GM20431 (cell line): ENCODE data around the gene STX16.

Experiments
- in situ Hi-C: fragments of 300-500 bp; cut with MseI, MboI; formaldehyde crosslinking; loops from one replicate; pipeline ENCODE4 v1.15.0; 2020; ENCODE audit warnings: low sequenced_read_pairs; ENCODE audit not compliant: unreplicated experiment

The STX16 gene

GRCh38 chr20:58649288-58650180 is 1.5 kb upstream of the STX16 start:
- in situ Hi-C loops: loop anchor here (25.0 kb wide), 1 partner anchor 412 kb away; the partner anchor contains the start of gene ANKRD60

DNA sequence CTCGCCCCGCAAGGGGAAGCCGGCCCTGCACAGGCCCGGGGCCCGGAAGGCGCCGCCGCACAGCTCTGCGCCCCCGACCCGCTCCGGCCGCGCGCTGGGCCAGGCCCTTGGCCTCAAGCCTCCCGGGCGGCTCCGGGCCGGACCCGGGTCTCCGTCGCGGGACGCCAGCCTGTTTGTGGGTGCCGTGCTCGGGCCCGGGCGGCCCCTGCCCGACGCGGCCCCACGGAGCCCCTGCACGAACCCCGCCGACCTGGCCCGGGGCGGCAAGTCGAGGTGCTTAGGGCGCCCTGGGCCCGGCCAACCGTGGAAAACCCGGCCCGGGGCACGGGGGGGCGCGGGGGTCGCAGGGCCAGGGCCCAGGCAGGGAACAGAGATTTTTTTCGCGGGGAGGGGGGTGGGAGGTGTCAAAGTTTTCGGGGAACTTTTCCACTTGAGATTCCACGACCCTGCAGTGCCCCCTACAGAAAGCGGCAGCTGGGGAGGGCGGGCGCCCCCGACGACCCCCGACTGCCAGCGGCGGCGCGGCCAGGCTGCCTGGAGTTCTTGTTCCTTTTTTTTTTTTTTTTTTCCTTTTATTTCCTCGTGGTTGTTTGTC is 805 bp upstream of the STX16 start:
- in situ Hi-C loops: no loop called here

GRCh38 chr20:58651559-58651945 is 469 bp downstream of the STX16 start:
- in situ Hi-C loops: no loop called here

- in situ Hi-C loops: no loop called here
Measured at GRCh38 chr20:58651946-58652605, 993 bp downstream of the STX16 start.

GRCh38 chr20:58652606-58653294 is 1.7 kb downstream of the STX16 start:
- in situ Hi-C loops: no loop called here

- in situ Hi-C loops: no loop called here
Measured at GRCh38 chr20:58654337-58654736, 3.3 kb downstream of the STX16 start.

DNA sequence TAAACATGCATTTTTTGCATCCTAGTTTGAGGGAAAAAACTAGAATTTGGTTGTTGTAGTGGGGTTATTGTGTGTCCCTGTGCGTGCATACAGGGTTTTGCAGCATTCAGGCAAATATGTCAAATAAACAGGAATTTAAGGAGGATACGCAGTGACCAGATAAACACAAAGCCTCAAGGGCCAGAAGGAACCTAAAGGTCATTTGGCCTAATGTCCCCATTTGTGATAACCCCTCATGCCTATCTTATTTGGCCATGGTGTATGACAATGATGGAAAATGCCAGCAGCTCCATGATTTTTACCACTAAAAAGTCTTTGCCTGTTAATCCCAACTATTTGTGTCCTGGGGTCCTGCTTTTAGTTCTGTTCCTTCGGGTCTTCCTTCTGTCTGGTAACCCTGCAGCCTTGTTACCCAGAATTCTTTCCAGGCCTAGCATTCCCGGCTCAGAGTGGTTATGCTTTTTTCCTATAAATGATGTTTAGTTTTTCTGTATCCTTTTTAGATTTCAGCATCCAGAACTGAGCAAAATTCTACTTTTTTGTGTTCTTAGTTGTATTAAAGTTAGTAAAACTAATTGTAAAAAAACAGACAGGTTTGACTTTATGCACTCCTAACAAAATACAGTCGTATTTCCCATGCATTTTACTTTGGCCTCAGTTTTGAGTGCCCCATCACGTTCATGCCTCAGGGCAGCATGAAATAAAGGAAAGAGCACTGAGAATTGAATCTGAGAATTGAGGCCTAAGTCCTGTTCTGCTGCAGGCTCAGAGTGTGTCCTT is 4.4 kb downstream of the STX16 start:
- in situ Hi-C loops: no loop called here

DNA sequence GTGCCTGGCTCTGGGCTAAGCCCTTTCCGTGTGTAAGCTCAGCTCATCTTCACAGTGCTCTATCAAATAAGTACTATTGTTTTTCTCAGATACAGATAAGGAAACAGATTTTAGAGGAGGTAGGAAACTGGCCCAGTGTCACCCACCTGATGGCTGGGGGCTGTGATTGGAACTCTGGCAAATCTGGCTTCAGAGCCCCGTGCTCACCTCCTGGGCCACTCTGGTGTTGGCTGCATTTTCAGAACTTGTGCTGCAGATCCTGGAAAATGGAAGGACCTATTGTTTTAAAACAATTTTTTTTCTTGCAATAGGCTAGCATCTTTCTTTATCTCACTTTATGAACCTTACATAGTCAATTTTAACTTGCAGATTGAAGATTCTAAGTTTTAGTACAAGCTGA is 5.7 kb downstream of the STX16 start:
- in situ Hi-C loops: no loop called here

- in situ Hi-C loops: no loop called here
Measured at GRCh38 chr20:58657262-58657661, 6.2 kb downstream of the STX16 start.

DNA sequence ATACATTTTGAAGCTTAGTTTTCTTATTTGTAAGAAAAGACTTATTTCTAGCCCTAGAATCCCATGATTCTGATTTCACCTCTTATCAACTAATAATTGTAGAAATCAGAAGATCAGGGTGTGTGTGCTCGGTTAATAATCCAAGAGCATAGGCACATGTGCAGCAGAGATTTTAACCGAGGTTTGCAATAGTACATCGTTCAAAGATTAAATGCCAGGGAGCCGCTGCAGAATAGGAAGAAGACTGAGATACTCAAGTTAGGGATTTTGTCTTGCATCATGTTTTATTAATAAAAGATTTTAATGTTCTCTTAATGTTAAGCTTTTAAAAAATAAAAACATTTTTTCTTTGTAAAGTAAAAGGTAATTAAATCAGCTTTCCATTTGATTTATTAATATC is 6.9 kb downstream of the STX16 start:
- in situ Hi-C loops: no loop called here

GRCh38 chr20:58658760-58659159 is 7.7 kb downstream of the STX16 start:
- in situ Hi-C loops: no loop called here

DNA sequence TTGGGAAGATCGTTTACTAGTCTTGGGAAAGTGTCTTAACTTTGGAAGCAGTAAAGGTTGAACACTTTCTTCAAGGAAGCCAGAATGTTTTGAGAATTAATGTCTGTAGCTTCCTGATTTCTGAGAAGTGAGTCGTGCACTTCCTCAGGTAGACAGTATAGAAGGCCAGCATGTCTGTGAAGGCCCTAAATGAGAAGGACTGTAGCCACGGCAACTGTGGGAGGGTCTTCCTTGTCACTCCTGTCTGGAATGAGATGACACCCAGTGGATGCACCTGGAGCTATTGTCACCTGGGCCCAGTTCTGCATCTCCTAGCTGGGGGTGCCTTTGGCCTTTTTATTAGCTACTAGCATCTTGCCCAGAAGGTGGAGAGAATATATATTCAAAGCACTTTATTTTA is 8.8 kb downstream of the STX16 start:
- in situ Hi-C loops: no loop called here

DNA sequence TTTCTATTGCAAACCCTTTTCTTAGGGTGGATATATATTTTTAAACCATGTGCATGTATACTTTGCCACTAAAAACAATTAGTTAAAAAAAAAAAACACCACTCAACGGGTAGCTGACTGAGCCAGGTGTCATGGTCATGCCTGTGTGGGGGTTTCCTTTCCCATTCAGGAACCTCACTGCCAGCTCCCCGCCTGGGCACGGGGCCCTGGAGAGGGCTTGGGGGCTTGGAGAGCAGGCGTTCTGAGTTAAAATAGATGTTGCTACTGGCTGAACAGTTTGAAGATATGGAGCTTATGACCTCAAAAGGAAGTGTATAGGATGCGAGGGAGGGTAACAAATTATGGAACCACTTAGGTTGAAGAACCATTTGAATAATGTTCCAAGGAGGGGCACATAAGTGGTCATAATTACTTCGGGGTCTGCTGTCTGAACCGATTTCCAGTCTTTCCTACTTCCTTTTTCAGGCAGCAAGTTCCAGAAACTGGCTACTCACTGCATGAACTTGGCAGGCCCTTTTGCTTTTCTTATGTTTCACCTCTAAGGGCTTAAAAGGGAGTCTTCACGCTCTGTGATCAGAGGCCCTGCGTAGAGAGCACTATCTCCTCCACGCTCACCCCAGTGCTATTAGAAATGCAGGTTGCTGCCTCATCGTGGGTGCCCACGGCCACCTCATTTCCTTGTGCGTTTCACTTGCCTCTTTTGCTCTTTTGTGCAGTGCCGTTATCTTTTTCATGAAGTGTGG is 9.9 kb downstream of the STX16 start:
- in situ Hi-C loops: no loop called here

GRCh38 chr20:58661598-58662473 is 10.8 kb downstream of the STX16 start:
- in situ Hi-C loops: no loop called here

- in situ Hi-C loops: no loop called here
Measured at GRCh38 chr20:58664331-58664730, 13.2 kb downstream of the STX16 start.

GRCh38 chr20:58664883-58665282 is 13.8 kb downstream of the STX16 start:
- in situ Hi-C loops: no loop called here

- in situ Hi-C loops: no loop called here
Measured at GRCh38 chr20:58665606-58666005, 14.5 kb downstream of the STX16 start.

DNA sequence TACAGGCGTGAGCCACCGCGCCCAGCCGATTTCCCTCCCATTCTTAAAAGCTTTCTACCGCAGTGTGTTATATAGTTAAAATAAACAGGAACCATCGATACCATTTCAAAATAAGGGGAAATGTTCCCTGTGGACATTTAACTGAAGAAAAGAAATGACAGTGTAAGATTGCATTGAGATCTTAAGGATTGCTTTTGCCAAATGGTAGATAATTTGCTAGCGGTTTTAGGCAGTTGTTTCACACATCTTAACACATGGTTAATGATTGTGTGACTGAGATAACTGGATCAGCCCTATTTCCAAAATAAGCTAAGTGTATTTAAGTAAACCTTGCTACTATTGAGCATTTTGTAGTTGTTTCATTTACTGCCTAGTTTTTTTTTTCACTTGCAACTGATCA is 15.6 kb downstream of the STX16 start:
- in situ Hi-C loops: no loop called here
